ENCODE data around the gene EXOC4.

EXOC4 gene

DNA sequence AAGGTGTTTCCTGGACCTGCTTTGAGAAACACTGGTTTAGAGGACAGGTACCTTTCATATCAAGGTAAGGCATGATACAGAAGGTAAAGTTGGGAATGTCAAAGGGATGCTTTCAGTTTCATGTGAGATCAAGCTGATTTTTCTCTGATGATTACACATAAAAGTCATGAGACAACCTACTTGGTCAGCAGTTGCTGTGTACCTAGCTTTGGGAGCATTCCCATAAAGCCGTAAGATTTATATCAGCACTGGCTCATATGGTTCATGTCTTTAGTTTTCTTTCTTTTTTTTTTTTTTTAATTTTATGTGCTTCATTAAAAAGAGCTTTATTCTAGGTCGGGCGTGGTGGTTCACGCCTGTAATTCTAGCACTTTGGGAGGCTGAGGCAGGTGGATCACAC lies 609.0 kb downstream of the EXOC4 start:
- H3K27me3 ChIP-seq (ENCODE audit: control insufficient read depth, low read length), result no peaks in the 10 kb centered on the region
- no peaks in the 10 kb centered on the region for H3K9me2 ChIP-seq (replicated peaks; ENCODE audit: control insufficient read depth, low read length)
- H3F3A ChIP-seq (ENCODE audit: control insufficient read depth, insufficient read depth), result no peaks in the 10 kb centered on the region
- H3K9me3 ChIP-seq (ENCODE audit: control insufficient read depth, insufficient read depth, low read length), result no peaks in the 10 kb centered on the region
- H3K79me2 ChIP-seq (ENCODE audit: control insufficient read depth, low read length), result no peaks in the 10 kb centered on the region
- H3K4me2 ChIP-seq (ENCODE audit: low read length), result no peak overlapping the region
- no peak overlapping the region for H3K4me3 ChIP-seq (ENCODE audit: low read length)
- H4K20me1 ChIP-seq (ENCODE audit: control insufficient read depth, insufficient read depth, low read depth, low read length), result no peaks in the 10 kb centered on the region
- no peak overlapping the region for H3K27ac ChIP-seq (ENCODE audit: low read depth, low read length)
- no peak for TF ChIP-seq EZH2phosphoT487 (IDR thresholded peaks at IDR 0.05; ENCODE audit: borderline replicate concordance, low read length)
- TF ChIP-seq, protein P1, sequence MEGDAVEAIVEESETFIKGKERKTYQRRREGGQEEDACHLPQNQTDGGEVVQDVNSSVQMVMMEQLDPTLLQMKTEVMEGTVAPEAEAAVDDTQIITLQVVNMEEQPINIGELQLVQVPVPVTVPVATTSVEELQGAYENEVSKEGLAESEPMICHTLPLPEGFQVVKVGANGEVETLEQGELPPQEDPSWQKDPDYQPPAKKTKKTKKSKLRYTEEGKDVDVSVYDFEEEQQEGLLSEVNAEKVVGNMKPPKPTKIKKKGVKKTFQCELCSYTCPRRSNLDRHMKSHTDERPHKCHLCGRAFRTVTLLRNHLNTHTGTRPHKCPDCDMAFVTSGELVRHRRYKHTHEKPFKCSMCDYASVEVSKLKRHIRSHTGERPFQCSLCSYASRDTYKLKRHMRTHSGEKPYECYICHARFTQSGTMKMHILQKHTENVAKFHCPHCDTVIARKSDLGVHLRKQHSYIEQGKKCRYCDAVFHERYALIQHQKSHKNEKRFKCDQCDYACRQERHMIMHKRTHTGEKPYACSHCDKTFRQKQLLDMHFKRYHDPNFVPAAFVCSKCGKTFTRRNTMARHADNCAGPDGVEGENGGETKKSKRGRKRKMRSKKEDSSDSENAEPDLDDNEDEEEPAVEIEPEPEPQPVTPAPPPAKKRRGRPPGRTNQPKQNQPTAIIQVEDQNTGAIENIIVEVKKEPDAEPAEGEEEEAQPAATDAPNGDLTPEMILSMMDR (IDR thresholded peaks at IDR 0.05; ENCODE audit: low read depth, low read length, poor library complexity, severe bottlenecking), result no peak
- no peaks in the 10 kb centered on the region for H3K36me3 ChIP-seq (ENCODE audit: control insufficient read depth, low read length)
- H3K4me1 ChIP-seq (ENCODE audit: control insufficient read depth, low read length), result 0 out of 2 replicates have a peak, but pooled peaks cover 3% of the 10 kb centered on the region

DNA sequence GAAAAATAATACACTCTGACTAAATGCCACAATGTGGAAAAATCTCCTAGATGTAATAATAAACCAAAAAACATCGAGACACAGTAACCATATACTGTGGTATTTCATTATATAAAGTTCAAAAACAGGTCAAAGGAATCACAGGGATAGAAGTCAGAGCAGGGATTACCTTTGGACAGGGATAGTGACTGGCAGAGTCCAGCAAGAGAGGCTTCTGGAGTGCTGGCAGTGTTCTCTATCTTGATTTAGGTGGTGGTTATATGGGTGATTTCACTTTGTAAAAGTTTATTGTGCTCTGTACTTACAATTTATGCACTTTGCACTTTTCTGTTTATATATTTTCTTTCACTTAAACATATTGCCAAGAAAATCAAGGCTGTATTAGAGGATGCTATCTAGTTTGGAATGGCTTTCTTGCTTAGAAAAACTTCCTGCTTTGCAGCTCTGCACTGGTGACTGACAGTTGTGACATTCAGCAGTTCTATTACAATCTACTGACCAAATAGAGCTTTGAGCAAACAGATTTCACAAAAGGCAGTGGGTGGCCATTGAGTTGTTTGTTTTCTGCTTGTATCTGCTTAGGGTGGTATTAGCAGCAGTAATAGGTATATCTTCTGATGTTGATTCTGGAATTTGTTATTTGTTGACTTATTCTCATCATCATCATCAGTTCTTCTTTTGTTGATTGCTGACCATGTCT lies 610.6 kb downstream of the EXOC4 start:
- H4K20me1 ChIP-seq (ENCODE audit: control insufficient read depth, insufficient read depth, low read depth, low read length), result no peaks in the 10 kb centered on the region
- TF ChIP-seq EZH2phosphoT487 (IDR thresholded peaks at IDR 0.05; ENCODE audit: borderline replicate concordance, low read length), result no peak
- TF ChIP-seq, protein P1 (IDR thresholded peaks at IDR 0.05; ENCODE audit: low read depth, low read length, poor library complexity, severe bottlenecking), result no peak
- 0 out of 2 replicates have a peak, but pooled peaks cover 3% of the 10 kb centered on the region for H3K4me1 ChIP-seq (ENCODE audit: control insufficient read depth, low read length)
- no peaks in the 10 kb centered on the region for H3K79me2 ChIP-seq (ENCODE audit: control insufficient read depth, low read length)
- no peaks in the 10 kb centered on the region for H3F3A ChIP-seq (ENCODE audit: control insufficient read depth, insufficient read depth)
- H3K36me3 ChIP-seq (ENCODE audit: control insufficient read depth, low read length), result no peaks in the 10 kb centered on the region
- H3K4me3 ChIP-seq (ENCODE audit: low read length), result no peak overlapping the region
- no peak overlapping the region for H3K4me2 ChIP-seq (ENCODE audit: low read length)
- no peaks in the 10 kb centered on the region for H3K9me2 ChIP-seq (replicated peaks; ENCODE audit: control insufficient read depth, low read length)
- no peaks in the 10 kb centered on the region for H3K27me3 ChIP-seq (ENCODE audit: control insufficient read depth, low read length)
- H3K9me3 ChIP-seq (ENCODE audit: control insufficient read depth, insufficient read depth, low read length), result no peaks in the 10 kb centered on the region
- no peak overlapping the region for H3K27ac ChIP-seq (ENCODE audit: low read depth, low read length)

DNA sequence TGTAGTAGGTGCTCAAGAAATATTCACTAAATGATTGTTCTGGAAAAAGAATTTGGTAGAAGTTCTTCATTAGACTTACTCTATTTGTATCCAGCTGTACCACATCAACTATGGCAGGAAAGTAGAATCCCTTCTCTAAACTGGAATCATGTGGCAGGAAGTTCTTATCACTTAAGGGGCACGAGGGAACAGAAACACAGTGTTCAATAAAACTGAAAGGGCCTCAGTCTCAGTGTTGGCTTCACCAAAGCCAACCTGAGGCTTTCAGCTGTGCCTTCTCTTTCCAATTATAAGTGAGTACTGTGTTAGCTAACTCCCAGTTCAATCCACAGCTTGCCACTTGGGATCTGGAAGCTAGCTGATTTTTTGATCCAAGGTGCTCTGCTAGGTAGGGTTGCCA lies 616.7 kb downstream of the EXOC4 start:
- H3K4me1 ChIP-seq (ENCODE audit: control insufficient read depth, low read length), result no peaks in the 10 kb centered on the region
- H3F3A ChIP-seq (ENCODE audit: control insufficient read depth, insufficient read depth), result no peaks in the 10 kb centered on the region
- H3K27me3 ChIP-seq (ENCODE audit: control insufficient read depth, low read length), result no peaks in the 10 kb centered on the region
- no peak overlapping the region for H3K4me2 ChIP-seq (ENCODE audit: low read length)
- no peaks in the 10 kb centered on the region for H4K20me1 ChIP-seq (ENCODE audit: control insufficient read depth, insufficient read depth, low read depth, low read length)
- no peaks in the 10 kb centered on the region for H3K9me3 ChIP-seq (ENCODE audit: control insufficient read depth, insufficient read depth, low read length)
- H3K4me3 ChIP-seq (ENCODE audit: low read length), result no peak overlapping the region
- H3K9me2 ChIP-seq (replicated peaks; ENCODE audit: control insufficient read depth, low read length), result no peaks in the 10 kb centered on the region
- TF ChIP-seq, protein P1 (IDR thresholded peaks at IDR 0.05; ENCODE audit: low read depth, low read length, poor library complexity, severe bottlenecking), result no peak
- no peak for TF ChIP-seq EZH2phosphoT487 (IDR thresholded peaks at IDR 0.05; ENCODE audit: borderline replicate concordance, low read length)
- H3K36me3 ChIP-seq (ENCODE audit: control insufficient read depth, low read length), result no peaks in the 10 kb centered on the region
- no peak overlapping the region for H3K27ac ChIP-seq (ENCODE audit: low read depth, low read length)
- no peaks in the 10 kb centered on the region for H3K79me2 ChIP-seq (ENCODE audit: control insufficient read depth, low read length)

All from DOHH2 (cell line).